Measurements from ENCODE around the gene CENPP.

The CENPP gene

GRCh38 chr9:92639791-92640271 is 314.1 kb downstream of the CENPP start:
- DNase-seq (ENCODE audit: low spot score): no peak

GRCh38 chr9:92640398-92641091 is 314.8 kb downstream of the CENPP start:
- DNase-seq (ENCODE audit: low spot score): no peak

GRCh38 chr9:92641092-92641809 is 315.5 kb downstream of the CENPP start:
- no peak for DNase-seq (ENCODE audit: low spot score)

GRCh38 chr9:92642041-92642451 is 316.3 kb downstream of the CENPP start:
- DNase-seq (ENCODE audit: low spot score): no peak

GRCh38 chr9:92642564-92642963 is 316.8 kb downstream of the CENPP start:
- no peak for DNase-seq (ENCODE audit: low spot score)

- no peak for DNase-seq (ENCODE audit: low spot score)
Measured at GRCh38 chr9:92644278-92644677, 318.5 kb downstream of the CENPP start.

- DNase-seq (ENCODE audit: low spot score): no peak
Measured at GRCh38 chr9:92645041-92645440, 319.3 kb downstream of the CENPP start.

- DNase-seq (ENCODE audit: low spot score): no peak
Measured at GRCh38 chr9:92647671-92648473, 322.1 kb downstream of the CENPP start.

GRCh38 chr9:92648474-92648971 is 322.8 kb downstream of the CENPP start:
- DNase-seq (ENCODE audit: low spot score): no peak

GRCh38 chr9:92649007-92649406 is 323.3 kb downstream of the CENPP start:
- no peak for DNase-seq (ENCODE audit: low spot score)

GRCh38 chr9:92650296-92650695 is 324.5 kb downstream of the CENPP start:
- DNase-seq (ENCODE audit: low spot score): no peak

- DNase-seq (ENCODE audit: low spot score): no peak
Measured at GRCh38 chr9:92650839-92651621, 325.3 kb downstream of the CENPP start.

GRCh38 chr9:92652461-92652860 is 326.7 kb downstream of the CENPP start:
- DNase-seq (ENCODE audit: low spot score): no peak

GRCh38 chr9:92654481-92655301 is 328.9 kb downstream of the CENPP start:
- DNase-seq (ENCODE audit: low spot score): no peak

- DNase-seq (ENCODE audit: low spot score): no peak
Measured at GRCh38 chr9:92655366-92655765, 329.6 kb downstream of the CENPP start.

GRCh38 chr9:92655896-92656536 is 330.3 kb downstream of the CENPP start:
- DNase-seq (ENCODE audit: low spot score): no peak

GRCh38 chr9:92656537-92656925 is 330.8 kb downstream of the CENPP start:
- no peak for DNase-seq (ENCODE audit: low spot score)

GRCh38 chr9:92657296-92658094 is 331.7 kb downstream of the CENPP start:
- peak; percentile 33 for DNase-seq (ENCODE audit: low spot score)

GRCh38 chr9:92658176-92658575 is 332.4 kb downstream of the CENPP start:
- DNase-seq (ENCODE audit: low spot score): no peak

Measured in hepatic stellate cell (primary cell).